GM19043 (cell line): ENCODE results near the gene TSPO.
"Not testable (repeated sequence)": the region's sequence is repeated elsewhere in the genome, so short reads cannot be mapped to it uniquely, and the experiment has no call there.

ENCODE experiments used
- ATAC-seq: cut with Tn5 transposase; IDR thresholded peaks from one replicate; pipeline ENCODE4 v1.9.1; 2021; ENCODE audit warnings: low read depth; ENCODE audit not compliant: unreplicated experiment

Gene TSPO

DNA sequence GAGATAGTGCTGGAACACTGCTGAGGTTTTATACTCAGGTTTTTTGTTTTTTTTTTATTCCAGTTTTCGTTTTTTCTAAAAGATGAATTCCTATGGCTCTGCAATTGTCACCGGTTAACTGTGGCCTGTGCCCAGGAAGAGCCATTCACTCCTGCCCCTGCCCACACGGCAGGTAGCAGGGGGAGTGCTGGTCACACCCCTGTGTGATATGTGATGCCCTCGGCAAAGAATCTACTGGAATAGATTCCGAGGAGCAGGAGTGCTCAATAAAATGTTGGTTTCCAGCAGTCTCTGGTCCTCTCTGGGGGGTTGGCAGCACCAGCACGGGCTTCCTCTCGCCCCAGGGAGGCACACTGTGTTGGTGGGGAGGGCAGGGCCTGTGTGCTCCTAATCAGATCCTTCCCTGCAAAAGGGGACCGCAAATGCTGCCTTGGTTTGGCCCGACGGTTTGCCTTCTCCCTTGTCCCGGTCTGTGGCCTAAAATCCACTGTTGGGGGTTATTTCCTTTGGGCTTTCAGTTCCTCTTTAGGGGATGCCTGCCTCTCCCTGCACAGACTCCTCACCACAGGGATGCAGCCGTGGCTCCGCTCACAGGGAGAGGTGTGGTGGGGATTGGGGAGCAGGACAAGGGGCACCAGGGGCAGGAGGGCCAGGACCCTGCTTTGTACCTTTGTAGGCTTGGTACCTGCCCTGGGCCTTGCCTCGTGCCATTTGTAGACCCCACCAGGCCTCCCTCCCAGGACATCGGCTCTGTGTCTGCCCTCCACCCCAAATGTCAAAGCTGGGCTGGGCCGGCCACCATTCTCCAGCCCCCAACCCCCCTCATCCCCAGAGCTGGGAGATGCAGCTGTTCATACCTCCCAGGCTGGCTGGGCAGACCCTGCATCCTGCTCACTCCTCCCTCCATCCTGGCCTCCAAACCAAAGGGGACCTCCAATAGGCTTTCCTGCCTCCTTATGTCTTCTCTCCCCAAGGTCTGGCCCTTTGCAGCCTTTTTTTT, 21.6 kb upstream of the TSPO start:
- no peak for ATAC-seq

DNA sequence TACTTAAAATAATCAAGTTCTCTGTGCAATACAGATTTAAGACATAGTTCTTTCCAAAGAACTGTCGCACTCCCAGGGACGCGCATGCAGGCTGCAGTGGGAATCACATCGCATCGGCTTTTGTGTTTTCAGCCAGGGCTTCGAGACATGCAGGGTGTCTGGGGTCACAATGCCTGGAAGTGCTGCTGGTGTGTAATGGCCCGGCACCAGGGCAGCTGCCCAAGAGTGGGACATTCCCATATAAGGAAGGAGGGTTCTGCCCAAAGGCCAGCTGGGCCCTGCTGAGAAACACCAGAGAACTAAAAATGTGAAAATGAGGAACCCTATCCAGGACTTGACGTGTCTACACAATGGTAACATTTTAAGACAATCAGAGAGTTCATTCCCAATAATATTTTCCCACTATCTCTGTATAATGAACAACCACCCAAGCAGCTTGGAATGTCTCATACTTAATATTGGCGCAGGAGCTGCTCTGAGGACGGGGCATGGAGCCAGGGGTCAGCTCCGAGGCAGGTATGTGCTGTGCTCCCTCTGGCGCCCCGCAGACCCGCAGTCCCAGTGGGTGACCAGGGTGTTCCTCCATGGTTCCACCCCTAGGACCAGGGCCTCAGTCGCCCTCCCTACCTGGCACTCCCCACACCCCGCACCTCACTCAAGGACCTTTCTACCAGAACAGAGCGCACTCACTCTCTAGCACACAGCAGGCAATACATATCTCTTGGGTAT, 19.4 kb upstream of the TSPO start:
- no peak for ATAC-seq

DNA sequence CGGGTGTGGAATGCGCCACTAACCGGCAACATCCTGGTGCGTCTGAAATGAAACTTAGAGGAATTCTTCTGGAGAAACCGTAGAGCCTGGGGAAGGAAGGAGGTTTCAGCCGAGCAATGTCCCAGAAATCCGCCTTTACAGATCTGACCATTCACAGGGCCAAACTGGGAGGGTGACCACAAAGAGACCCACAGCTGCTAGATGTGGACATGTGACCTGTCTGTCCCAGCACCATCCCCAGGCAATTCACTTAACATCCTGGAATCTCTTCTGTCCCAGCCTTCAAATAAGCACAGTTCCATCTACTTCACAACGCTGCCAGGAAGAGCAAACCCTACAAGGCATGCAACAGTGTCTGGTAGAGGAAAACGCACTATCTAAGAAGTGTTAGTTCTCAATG, 18.0 kb upstream of the TSPO start:
- no peak for ATAC-seq

GRCh38 chr22:43134553-43134952, 16.8 kb upstream of the TSPO start:
- no peak for ATAC-seq

- no peak for ATAC-seq
Observed at GRCh38 chr22:43135565-43135964, 15.8 kb upstream of the TSPO start.

DNA sequence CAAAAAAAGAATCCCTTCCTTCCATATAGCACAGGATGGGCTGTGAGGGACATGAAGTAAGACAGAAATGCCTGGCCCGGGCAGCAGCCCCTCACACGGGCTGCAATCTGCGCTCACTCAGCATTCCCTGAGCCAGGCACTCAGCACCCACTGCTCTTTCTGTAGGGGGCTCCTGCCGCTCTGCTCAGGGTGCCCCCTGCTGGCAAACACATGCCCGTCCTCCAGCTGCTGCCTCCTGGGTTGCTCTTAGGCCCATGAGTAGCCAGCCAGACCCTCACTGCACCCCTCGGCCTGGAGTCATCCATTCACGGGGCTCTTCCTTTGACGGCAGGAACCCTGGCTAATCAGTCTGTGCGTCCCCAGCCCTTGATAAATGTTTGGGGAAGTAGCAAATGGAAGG, 15.1 kb upstream of the TSPO start:
- ATAC-seq = no peak

- ATAC-seq = no peak
Observed at GRCh38 chr22:43136801-43137200, 14.6 kb upstream of the TSPO start.

GRCh38 chr22:43142880-43143562, 8.3 kb upstream of the TSPO start, which contains the start of gene MCAT:
MCAT (minus strand) TSS chr22:43143398; CDS start chr22:43143348, 50 bp downstream.
- ATAC-seq = peak; percentile 66

DNA sequence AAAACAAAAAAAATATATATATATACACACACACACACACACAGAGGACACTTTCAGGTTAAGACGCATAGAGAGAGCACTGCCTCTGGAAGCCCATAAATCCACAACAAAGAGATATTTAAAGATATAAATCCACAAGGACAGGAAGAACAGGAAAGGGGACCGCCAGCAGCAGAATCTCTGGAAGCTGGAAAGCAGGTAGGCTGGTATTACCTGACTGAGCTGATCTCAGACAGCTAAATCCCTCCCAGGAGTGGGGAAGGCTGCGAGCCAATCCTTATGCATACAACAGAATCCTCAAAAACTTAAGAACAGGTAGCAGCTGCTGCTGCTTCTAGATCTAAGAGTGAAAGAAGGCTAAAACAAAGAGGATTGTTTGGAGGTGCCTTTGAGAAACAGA, 6.4 kb upstream of the TSPO start:
- no peak for ATAC-seq

- ATAC-seq = not testable (repeated sequence)
Observed at GRCh38 chr22:43145371-43145770, 6.0 kb upstream of the TSPO start.

DNA sequence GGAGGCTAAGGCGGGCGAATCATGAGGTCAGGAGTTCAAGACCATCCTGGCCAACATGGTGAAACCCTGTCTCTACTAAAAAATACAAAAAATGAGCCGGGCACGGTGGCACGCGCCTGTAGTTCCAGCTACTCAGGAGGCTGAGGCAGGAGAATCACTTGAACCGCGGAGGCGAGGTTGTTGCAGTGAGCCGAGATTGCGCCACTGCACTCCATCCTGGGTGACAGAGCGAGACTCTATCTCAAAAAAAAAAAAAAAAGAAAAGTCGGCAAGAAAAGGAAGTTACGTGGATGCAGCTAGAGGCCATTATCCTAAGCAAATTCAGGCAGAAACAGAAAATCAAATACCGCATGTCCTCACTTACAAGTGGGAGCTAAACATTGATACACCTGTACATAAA, 5.0 kb upstream of the TSPO start:
- ATAC-seq = not testable (repeated sequence)

- no peak for ATAC-seq
Observed at GRCh38 chr22:43147821-43148220, 3.5 kb upstream of the TSPO start.

DNA sequence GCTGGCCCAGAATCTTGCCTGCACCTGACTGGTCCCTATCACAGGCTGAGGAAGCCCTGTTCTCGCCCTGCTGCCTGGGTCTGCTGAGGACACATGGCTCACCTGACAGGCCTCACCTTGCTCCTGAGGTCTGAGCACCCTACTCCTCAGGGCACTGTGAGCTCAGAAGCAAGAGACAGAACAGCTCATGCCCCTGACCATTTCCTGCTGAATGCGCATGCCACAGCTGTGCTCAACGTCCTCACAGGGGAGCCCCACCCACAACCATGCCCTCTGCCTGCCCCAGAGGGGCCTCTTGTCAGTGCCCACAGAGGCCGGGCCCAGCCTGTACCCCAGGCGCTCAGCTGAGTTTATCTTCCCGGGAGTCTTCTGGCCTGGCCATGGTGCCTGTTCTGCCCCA, 2.8 kb upstream of the TSPO start:
- ATAC-seq = no peak

DNA sequence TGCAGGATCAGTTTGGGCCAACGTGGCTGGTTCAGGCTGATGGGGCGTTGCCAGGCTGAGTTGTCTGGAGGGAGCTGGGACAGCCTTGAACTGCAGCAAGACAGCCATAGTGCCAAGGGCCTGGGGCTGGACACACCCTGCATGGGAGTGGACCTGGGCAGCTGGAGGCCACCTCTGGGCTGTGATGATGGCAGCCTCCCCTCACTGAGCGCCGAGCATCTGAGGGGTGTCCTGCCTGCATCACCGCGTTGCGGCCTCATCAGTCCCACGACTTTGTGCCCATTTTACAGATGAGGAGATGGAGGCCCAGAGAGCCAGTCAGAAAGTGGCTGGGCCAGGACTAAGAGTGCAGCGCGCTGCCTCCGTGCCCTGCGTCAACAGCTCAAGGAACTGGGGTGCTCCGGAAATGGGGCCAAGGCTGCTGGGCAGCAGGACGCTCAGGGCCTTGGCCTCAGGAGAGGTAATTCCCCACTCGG, 590 bp upstream of the TSPO start:
- ATAC-seq = no peak

GRCh38 chr22:43152003-43152356, 621 bp downstream of the TSPO start:
- no peak for ATAC-seq

- ATAC-seq = no peak
Observed at GRCh38 chr22:43152357-43153071, 1.2 kb downstream of the TSPO start.

- no peak for ATAC-seq
Observed at GRCh38 chr22:43153899-43154298, 2.5 kb downstream of the TSPO start.

DNA sequence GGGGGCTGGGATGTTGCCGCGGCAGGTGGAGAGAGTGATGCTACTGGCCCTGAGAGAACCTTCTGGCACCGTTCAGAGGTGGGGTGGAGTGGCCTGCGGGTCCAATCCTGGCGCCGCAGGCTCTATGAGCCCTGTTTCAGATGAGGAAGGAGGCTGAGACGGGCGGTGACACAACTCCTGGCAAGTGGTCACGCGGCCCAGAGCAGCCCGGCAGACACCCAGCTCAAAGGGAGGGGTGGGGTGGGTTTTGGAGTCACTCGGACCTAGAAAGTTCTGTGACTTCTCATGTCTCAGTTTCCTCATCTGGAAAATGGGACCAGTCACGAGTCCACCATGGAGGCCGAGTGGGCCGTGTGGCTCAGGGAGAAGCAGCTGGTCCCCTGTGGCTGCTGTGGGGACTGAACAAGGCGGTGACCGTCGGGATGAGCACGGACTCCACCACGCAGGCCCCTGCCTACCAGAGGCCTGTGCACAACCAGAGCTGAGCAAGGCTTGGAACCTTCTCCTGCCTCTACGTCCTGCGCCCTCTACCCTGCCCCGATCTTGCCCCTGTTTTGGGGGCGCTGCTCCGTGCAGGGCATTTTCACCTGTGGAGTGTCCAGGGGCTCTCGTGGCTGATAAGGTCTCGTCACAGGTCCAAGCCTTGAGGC, 3.7 kb downstream of the TSPO start:
- ATAC-seq = no peak

DNA sequence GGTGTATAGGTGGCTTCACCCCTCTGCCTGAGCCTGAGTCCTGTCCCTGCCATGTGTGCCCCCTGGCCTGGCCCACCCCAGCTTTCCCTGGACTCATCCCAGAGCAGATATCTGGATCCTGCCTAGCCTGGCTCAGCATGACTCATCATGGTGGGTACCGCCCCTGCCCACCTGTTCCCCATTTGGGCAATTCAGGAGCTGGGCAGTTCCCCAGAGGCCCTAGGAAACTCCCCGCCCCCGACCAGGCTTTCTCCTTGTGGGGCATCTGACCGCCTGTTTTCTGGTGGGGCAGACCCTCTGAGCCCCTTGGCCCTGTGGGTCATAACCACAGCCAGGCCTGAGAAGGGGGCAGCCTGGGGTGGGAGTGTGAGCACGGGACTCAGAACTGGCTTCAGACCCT, 4.4 kb downstream of the TSPO start:
- no peak for ATAC-seq

GRCh38 chr22:43156413-43156812, 5.1 kb downstream of the TSPO start:
- no peak for ATAC-seq
